IMR-90 (cell line): ENCODE data around the gene ATP6AP1.

ENCODE experiments used
- CEBPB ChIP-seq: IDR thresholded peaks from 2 replicates; pipeline ENCODE4 v1.6.1; 2012; ENCODE audit warnings: low read depth, low read length, improper control_type of control experiment
- CTCF ChIP-seq: conservative IDR thresholded peaks from 2 replicates; pipeline ENCODE4 v1.5.1; 2012; ENCODE audit warnings: mild to moderate bottlenecking, low read depth, low read length, improper control_type of control experiment
- FOS ChIP-seq: fragments of 150-350 bp; IDR thresholded peaks from 2 replicates; pipeline ENCODE4 v1.6.1; 2016; ENCODE audit warnings: low read depth, low read length
- MAFK ChIP-seq: IDR thresholded peaks from 2 replicates; pipeline ENCODE4 v1.6.1; 2012; ENCODE audit warnings: low read depth, low read length, improper control_type of control experiment
- MAZ ChIP-seq: IDR thresholded peaks from 2 replicates; pipeline ENCODE4 v1.6.1; 2012; ENCODE audit warnings: low read depth, mild to moderate bottlenecking, low read length, improper control_type of control experiment, moderate library complexity, borderline replicate concordance
- NFE2L2 ChIP-seq: fragments of 150-350 bp; IDR thresholded peaks from 2 replicates; pipeline ENCODE4 v1.6.1; 2016; ENCODE audit warnings: low read depth, mild to moderate bottlenecking, low read length
- POLR2A ChIP-seq: IDR thresholded peaks from 2 replicates; pipeline ENCODE4 v1.6.1; 2012; ENCODE audit warnings: mild to moderate bottlenecking, low read depth, low read length
- SMC3 ChIP-seq: fragments of 150-350 bp; IDR thresholded peaks from 2 replicates; pipeline ENCODE4 v1.6.1; 2016; ENCODE audit warnings: low read depth, mild to moderate bottlenecking, antibody characterized with exemption, low read length, moderate library complexity
- USF2 ChIP-seq: fragments of 150-350 bp; IDR thresholded peaks from 2 replicates; pipeline ENCODE4 v1.6.1; 2017; ENCODE audit warnings: mild to moderate bottlenecking, antibody characterized with exemption, low read length, low read depth

GRCh38 chrX:154478728-154479622, 50.5 kb downstream of the ATP6AP1 start, which contains the start of gene LAGE3:
- no peak for TF ChIP-seq CTCF
- TF ChIP-seq MAFK = no peak
- TF ChIP-seq SMC3 = no peak
- TF ChIP-seq FOS = no peak
- no peak for TF ChIP-seq CEBPB
- TF ChIP-seq MAZ = no peak; the same call in 1 of the 2 replicates
- TF ChIP-seq POLR2A = no peak
- no peak for TF ChIP-seq NFE2L2
- TF ChIP-seq USF2 = no peak; the same call in 1 of the 2 replicates
